Ovary (tissue), 3 donors: Measurements from ENCODE around the gene PDYN.
"Not testable (repeated sequence)": the region's sequence is repeated elsewhere in the genome, so short reads cannot be mapped to it uniquely, and the experiment has no call there.

Experiments
- CTCF ChIP-seq, 3 donors: fragments of 450-650 bp in 2 of 3; fragments of 200-600 bp in 1 of 3; IDR thresholded peaks; one replicate each; pipeline versions ENCODE4 v1.5.1 to v1.8.0; 2016 to 2022; ENCODE audit warnings: antibody characterized with exemption in 3 of 3, mild to moderate bottlenecking in 1 of 3
- POLR2A ChIP-seq: fragments of 450-650 bp; IDR thresholded peaks from one replicate; pipeline ENCODE4 v1.6.1; 2017; ENCODE audit warnings: antibody characterized with exemption, mild to moderate bottlenecking, moderate library complexity
- donor health status: DM: no; HTN: no; CAD: no.

GRCh38 chr20:2036357-2036756 lies 42.5 kb upstream of the PDYN start:
- not testable (repeated sequence) for TF ChIP-seq CTCF (IDR thresholded peaks at IDR 0.05); POLR2A
